Measurements from ENCODE around the gene FIGNL1.
A peak's percentile ranks its signal among the peaks of the same experiment; 100 is the strongest.

FIGNL1 gene

GRCh38 chr7:50427518-50427917, 22.6 kb downstream of the FIGNL1 start:
- no peak for DNase-seq (ENCODE audit: low read depth)

- DNase-seq (ENCODE audit: low read depth): no peak
These were observed 23.7 kb downstream of the FIGNL1 start for GRCh38 chr7:50426280-50427045.

- DNase-seq (ENCODE audit: low read depth): no peak
These were observed 24.8 kb downstream of the FIGNL1 start for GRCh38 chr7:50425318-50425717.

GRCh38 chr7:50423860-50424259, 26.3 kb downstream of the FIGNL1 start:
- DNase-seq (ENCODE audit: low read depth): no peak

- no peak for DNase-seq (ENCODE audit: low read depth)
These were observed 27.3 kb downstream of the FIGNL1 start for GRCh38 chr7:50422858-50423257.

GRCh38 chr7:50421043-50421442, 29.1 kb downstream of the FIGNL1 start:
- no peak for DNase-seq (ENCODE audit: low read depth)

GRCh38 chr7:50418526-50419290, 31.4 kb downstream of the FIGNL1 start:
- DNase-seq (ENCODE audit: low read depth): no peak

GRCh38 chr7:50418086-50418515, 32.0 kb downstream of the FIGNL1 start:
- peak; percentile 51 for DNase-seq (ENCODE audit: low read depth)

GRCh38 chr7:50416527-50417182, 33.5 kb downstream of the FIGNL1 start:
- DNase-seq (ENCODE audit: low read depth): no peak

- DNase-seq (ENCODE audit: low read depth): no peak
These were observed 34.2 kb downstream of the FIGNL1 start for GRCh38 chr7:50415844-50416364.

GRCh38 chr7:50413561-50413960, 36.6 kb downstream of the FIGNL1 start:
- no peak for DNase-seq (ENCODE audit: low read depth)

GRCh38 chr7:50412973-50413372, 37.2 kb downstream of the FIGNL1 start:
- DNase-seq (ENCODE audit: low read depth): no peak

GRCh38 chr7:50411332-50411731, 38.8 kb downstream of the FIGNL1 start:
- DNase-seq (ENCODE audit: low read depth): no peak

- DNase-seq (ENCODE audit: low read depth): no peak
These were observed 40.0 kb downstream of the FIGNL1 start for GRCh38 chr7:50409856-50410745.

- no peak for DNase-seq (ENCODE audit: low read depth)
These were observed 43.2 kb downstream of the FIGNL1 start for GRCh38 chr7:50406935-50407334.

GRCh38 chr7:50405221-50405620, 44.9 kb downstream of the FIGNL1 start:
- no peak for DNase-seq (ENCODE audit: low read depth)

- DNase-seq (ENCODE audit: low read depth): no peak
These were observed 45.8 kb downstream of the FIGNL1 start for GRCh38 chr7:50404392-50404791.

GRCh38 chr7:50400114-50400513, 50.0 kb downstream of the FIGNL1 start:
- DNase-seq (ENCODE audit: low read depth): no peak

GRCh38 chr7:50399635-50400034, 50.5 kb downstream of the FIGNL1 start:
- DNase-seq (ENCODE audit: low read depth): no peak

- DNase-seq (ENCODE audit: low read depth): no peak
These were observed 50.9 kb downstream of the FIGNL1 start for GRCh38 chr7:50399206-50399605.

GRCh38 chr7:50397971-50398324, 52.2 kb downstream of the FIGNL1 start:
- no peak for DNase-seq (ENCODE audit: low read depth)
